NCI-H524 treated with DMSO at 0.1 percent for 48 hours (cell line): Measurements from ENCODE around the gene BMPER.

Experiments
- DNase-seq: peaks from one replicate; lab custom pipeline; 2025; lab: John Stamatoyannopoulos, UW

The BMPER gene

DNA sequence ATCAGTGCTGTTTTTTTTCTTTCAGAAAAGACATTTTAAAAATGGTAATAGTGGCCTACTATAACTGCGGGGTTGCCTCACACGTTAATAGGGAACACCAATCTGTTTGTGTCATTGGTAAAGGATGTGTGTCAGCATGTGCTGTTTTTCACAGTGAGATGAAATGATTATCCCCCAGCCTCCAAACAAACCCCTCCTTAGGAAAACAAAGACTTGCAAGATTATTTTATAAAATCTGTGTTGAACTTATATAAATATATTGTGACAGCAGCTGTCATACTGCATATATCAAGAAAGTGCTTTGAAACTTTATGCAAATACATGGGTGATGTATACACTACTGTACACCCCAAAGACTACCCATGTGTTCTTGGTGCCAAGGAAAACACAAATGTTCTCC lies 125.8 kb downstream of the BMPER start:
- DNase-seq, result no peak

DNA sequence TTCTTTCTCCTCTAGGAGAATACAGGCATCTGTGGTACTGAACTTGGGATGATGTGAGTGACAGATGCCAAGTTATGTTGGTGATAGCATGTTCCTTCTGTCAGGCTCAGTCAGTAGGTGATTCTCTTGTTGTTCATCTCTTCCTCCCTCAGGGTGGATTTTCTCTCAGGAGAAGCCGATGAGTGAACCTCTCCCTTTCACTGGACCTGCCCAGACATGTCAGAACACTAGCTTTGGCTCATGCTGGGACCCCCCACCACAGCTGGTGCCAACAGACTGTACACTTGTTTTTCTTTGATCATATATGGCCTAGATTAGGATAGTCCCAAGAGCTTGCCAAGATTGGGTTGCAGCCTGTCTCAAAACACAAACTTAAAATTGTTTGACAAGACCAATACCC lies 129.4 kb downstream of the BMPER start:
- DNase-seq, result no peak

DNA sequence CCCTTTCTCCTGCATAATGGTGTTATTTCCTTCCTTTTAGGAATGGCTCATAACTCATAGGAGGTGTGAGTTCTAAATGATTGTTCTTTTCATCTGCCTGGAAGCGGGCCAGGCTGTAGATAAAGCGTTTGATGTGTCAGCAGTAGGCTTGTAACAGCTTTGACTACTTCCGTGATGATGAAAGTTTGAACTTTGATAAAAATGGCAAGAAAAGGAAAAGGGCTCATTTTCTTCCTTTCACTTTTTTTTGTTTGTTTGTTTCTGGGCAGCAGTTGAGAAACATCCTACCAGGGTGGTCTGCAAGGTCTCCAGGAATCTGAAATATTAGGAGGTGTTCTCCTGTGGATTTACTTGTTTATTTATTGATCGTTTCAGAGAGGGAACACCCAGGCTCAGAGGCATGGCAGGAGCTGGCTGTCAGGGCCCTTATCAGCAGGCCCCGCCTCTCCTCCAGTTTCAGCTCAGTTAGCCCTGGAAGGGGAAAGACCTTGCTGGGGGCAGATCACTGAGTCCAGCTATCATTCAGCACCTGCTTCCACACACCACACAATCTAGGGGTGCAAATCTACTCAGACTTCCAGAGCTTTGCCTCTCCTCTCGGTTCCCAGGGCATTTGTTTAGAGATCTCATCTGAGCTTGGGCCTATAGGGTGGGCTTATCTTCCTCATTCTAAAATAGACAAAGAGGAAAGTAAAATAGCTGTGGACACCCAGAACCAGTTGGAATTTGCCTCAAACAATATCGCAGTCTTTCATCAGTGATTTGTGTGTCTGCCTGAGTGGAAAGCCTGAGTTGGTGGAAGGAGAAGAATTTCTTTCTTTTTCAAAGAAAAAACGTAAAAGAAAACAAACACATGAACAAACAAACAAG lies 130.9 kb downstream of the BMPER start:
- DNase-seq, result no peak

DNA sequence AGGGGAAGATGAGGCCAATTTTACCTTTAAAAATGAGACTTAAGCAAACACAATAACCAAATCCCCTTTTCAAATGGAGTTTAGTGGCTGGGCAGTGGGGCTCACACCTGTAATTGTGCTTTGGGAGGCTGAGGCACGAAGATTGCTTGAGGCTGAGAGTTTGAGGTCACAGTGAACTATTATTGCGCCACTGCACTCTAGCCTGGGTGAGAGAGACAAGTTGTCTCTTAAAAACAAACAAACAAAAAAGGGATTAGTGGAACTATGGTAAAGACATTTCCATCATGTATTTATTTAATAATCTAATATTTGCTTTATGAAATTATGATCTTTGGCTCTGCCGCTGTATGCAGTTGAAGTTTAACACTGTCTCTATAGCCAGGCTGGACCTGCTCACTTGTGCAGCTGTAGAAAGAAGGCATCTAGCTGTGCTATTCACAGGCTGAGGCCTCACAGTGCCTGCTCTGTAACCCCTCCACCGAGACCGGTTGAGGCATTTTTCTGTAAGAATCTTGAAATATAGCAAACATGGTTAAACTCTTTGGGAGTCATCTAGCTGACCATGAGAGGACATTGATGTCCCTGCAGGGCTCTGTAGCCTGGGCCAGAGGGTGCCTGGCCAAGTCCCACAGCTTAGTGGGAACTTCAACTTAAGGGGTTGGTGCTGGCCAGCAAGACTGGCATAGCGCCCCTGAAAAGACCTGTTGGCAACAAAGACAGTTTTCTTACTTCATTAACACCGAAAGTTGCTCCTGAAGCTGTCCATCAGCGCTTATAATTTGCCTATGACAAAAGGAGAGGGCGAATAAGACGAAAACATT lies 131.8 kb downstream of the BMPER start:
- DNase-seq, result no peak

DNA sequence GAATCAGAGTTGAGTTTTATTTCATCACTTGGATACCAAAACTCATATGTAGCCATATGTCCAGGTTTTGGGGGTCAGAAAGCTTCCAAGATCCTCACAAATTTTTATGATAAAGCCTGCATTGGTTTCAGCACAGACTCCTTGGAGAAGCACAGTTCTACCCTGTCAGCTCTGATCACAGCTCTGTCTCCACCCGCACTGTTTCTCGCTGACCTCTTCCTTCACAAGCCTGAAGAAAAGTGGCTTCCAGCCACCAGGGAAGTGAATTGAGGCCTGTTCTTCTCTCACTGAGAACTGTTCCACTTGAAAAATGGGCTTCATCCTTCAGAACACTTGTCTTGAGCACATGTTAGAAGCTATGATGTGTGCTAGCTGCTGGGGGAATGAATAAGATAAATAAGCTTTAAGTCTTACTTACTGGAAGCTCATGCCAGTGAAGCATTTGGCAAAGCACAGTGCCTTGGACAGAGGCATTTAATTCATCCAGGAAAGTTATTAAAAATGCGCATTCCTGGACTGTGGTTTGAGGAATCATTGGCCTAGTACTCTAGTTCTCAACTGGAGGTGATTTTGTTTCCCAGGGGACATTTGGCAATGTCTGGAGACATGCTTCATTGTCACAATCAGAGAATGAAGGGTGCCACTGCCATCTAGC lies 133.6 kb downstream of the BMPER start:
- no peak for DNase-seq

DNA sequence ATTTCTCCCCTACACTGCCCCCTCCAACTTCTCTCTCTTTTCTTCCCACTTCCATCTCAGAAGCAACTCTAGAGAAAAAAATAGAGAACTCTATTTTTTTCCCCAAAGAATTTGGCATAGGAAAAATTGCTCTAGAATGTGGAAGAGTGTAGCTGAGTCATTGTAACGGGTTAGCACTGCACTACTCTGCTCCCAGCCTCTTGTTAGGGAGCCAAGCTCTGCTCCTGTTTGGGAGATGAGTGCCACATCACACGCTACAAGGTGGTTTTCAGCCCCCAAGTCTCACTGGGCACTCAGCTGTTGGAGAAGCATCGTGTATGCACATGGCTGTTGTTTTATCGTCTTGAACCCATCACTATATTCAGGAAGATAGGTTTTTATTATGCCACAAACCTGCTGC lies 136.4 kb downstream of the BMPER start:
- DNase-seq, result no peak

DNA sequence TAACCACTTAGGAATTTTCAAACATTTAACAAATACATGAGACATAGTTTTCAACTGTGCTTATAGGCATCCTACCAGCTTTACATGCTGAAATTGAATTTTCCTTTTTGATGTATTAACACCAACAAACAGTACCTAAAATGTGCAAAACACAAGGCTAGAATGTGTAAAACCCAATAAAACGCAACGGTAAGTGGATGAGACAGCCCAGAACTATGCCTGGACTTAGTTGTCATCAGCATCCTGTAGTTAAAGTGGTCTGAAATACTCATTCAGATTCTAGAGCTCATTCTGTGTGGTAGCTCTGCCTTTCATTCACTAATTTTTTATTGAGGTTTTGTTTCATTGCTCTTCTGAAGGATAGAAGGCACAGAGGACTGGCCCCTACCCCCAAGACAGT lies 137.1 kb downstream of the BMPER start:
- DNase-seq, result no peak

DNA sequence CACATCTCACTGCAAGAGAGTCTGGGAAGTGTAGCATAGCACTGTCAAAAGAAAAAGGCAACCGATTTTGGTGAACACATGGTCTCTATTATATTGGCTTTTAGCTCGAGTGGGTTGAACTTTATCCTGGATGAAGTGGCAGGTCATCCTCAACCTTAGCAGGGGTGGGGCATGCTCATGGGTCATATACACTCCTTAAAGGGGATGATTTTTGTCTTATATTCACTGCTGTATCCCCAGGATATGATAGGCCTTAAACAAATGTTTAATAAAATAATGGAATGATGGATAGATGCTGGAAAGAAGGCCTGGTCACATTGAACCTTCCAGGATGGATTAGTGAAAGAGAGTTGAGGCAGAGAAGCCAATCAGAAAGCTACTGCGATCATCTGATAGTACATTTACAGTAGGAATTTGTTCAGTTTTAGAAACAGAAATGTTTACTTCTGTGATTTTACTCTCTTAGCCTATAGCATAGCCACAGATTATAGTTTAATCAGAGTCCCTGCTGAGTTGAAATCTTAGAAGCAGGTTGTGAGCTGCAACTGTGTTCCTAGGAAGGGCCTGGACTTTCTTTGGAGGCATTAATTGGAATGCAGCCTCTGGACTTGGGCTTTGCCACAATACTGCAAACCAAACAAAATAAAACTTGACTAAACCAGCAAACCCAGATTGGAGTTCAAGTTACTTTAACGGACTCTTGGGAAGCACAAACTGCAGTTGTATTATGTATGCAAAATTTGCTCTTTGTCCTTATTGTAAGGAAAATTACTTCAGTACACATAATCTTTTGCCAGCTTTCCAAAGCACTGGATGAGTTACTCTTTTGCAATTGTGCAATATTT lies 138.3 kb downstream of the BMPER start:
- no peak for DNase-seq

DNA sequence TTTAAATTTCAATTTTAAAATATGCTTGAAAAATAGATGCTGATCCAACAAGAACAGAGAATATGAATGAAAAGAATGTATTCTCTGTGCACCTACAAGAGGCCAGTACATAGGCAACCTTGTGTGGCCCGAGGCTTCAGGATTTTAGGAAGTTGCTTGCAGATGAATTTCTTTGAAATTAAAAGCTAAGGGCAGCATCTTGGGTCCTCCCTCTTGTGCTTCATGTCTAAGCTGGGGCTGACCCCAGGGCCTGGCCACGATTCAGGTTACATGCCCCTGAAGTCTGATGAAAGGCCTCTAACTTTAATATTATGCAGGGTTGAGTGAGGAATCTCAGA lies 138.9 kb downstream of the BMPER start:
- no peak for DNase-seq

DNA sequence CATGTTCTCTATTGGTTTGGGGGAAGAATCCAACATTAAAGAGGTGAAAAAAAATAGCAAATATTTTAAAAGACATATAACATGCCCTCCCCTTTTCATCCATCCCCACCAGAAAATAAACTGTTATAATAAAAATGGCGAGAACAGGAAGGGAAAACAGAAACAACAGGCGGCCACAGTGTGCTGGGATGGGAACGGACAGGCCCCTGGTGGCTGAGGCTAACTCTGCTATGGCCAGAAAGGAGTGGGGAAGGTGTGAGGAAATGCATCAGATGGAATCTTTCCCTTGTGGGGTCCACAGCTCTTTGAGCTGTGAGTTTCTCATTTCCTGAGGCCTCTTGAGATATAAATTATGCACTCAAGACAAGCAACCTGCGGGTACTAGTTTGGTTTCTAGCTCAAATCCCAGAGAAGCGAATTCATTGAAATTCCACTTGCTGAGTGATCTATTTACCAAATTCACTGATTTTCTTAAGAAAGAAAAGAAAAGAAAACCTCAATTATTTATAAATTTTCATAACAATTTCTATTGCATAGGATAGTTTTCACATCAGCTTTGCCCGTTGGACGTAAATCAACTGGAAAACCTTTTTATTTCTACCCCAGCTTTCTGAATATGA lies 139.5 kb downstream of the BMPER start:
- DNase-seq, result no peak

DNA sequence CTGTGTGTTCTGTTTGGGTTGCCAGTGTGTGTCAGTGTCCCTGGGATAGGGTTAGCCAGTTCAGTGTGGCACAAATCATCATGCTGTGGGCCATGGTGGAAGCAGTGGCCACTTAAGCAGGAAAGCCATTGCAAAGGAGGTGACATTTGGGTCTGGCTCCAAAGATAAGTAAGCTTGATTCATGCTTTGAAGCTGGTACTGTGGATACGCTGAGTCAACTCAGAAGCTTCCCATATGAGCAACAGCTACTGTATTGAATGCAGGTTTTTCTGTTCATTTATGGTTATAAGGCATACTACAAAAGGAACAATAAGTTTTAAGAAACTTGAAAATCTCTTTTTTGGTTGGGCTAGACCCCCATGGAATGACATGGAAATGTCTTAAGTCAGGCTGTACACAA lies 143.1 kb downstream of the BMPER start:
- DNase-seq, result no peak

DNA sequence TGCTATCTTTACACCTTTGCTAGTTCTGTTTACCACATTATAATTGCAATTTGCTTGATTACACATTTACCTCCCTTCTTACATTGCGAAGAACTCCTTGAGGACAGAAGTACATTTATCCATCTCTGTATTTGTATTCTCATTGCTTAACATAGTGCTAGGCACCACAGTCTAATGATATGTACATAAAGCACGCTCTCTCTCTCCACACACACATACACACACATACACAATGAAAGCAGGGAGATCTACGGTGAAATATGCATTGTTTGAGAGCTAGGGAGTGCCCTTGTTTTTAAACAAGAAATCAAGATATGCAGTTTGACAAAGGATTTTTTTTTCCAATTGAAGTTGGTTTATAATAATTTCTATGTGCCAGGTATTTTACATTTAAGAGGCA lies 148.7 kb downstream of the BMPER start:
- no peak for DNase-seq

DNA sequence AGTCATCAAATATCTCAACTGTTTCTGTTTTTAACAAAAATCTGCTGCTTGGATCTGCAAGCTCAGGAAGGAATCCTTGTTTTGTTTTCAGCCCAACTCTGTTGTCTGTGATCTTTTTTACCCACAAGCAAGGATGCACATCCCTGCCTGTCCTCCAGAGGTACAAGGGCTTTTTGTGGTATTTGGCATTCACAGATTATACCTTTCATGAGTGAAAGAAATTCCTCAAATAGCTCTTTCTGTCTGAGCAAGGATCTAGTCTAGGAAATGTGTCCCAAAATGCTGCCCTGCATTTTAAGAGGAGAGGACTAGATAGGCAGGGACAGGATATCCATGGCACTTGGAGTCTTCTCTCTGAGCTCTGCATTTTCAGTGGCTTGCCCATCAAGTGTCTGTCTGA lies 151.8 kb downstream of the BMPER start:
- DNase-seq, result no peak

DNA sequence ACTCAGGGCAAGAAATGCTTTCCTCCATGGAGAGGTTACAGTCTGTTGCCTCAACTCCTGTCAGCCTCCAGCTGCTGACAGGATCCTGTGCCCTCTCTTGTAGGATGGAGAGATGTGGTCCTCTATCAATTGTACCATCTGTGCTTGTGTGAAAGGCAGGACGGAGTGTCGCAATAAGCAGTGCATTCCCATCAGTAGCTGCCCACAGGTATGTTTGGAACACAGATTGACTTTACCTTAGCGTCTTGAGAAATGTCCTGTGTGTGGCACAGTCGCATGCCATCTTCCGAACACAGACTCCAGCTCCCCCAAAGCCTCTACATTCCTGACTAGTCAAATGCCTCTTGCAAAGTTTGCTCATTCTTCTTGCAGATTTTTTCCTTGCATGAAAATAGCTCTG lies 152.6 kb downstream of the BMPER start:
- no peak for DNase-seq

DNA sequence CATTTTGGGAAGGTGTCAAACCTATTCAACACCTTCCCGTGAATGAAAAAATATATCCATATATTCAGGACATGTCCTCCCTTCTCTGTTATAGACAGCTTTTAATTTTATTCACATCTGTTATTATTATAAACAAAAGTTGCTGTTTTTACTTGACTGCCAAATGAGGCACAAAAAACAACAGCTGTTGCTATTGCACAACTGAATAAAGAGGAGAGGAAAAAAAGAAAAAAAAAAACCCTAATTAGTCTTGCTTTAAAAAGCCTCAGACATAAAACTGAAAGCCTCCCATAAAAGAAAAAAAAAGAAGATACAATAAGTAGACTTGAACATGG lies 153.4 kb downstream of the BMPER start:
- DNase-seq, result no peak

DNA sequence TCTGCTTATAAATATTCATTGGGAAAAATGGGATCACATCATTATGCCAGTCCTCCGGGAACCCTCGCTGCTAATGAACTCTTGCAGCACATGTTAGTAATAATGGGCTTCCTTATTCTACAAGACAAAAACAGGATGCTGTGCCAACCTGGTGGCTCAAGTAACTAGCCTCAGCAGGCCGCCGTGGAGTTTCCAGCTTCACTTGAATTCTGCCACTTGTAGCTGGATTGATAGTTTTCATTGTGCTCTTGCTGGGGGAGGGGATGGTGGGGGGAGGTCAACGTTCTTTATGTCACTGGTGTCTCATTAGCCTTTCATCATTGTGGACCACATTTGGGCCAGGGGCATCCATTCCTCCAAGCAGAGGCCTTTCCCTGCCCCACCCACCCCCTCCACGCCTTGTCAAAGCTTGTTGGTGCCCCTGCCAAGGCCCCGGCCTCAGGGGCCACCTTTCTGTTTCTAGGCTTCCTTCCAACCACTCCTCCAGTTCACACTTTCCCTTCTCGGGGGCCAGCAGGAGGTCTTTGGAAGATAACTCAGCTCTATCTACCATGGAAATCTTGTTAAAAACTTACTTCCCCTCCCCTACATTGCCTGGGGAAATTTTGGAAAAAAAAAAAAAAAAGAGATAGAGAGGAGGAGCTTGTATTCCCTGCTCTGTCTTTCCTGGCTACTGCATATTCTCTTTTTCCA lies 153.9 kb downstream of the BMPER start:
- DNase-seq, result no peak

DNA sequence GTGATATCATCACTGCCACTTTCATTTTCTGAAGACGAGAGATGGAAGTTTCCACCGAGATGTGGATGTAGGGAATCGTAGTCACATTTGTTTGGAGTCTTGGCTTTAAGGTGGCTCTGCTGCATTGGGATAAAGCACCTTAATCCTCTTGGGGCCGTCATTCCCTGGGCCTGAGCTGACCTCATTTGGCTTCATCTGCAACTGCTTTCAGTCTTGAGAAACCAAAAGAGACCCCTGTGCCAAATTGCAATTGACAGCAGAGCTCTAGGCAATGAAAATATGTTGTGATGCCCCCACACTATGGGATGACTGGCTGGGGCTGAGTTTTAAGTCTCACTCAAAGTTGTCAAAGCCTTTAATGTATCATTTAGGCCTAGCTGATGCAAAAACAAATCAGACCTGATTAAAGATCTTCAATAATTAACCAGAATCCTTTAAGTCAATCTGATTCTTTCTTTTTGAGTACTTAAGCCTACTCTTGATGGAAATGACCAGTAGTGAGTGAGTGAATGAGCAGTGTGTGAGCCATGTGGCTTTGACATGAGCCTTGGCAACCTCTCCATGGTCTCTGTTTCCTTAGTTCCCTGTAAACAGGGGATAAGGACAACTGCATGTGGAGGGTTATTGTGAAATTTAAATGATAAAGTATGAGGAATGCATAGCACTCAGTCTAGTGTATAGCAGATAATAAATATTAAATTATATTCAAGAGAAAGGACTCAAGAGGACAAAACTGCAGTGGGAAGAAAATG lies 155.0 kb downstream of the BMPER start:
- no peak for DNase-seq

DNA sequence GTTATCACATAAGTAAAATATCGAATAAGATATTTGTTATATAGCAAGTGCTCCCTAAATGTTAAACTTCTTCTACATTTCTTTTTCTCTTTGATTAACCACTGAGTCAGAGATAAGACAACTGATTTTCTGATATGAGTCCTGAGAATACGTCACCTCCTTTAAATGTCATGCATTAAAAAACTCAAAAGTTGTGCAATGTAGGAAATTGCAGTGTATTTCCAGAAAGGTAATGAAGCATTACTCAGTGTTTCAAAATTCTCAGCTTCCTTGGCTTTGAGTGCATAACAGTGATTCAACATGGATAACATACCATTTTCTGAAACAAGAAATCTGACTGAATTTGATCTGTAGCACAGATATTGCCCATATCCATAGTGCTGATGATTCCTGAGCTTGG lies 155.8 kb downstream of the BMPER start:
- no peak for DNase-seq

DNA sequence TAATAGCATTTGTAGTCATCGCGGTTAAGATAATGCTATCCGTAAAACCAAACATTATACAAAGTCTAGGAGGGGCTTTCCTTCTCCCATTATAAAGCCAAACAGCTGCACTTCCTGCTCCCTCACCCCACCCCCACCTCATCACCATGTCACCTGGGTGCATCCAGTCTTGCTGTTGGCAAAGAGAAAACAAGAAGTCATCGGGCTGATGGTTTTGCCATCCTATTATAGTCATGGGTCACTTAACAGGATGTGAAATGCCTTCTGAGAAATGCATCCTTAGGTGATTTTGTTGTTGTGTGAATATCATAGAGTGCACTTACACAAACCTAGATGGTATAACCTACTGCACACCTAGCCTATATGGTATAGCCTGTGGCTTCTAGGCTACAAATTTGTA lies 157.0 kb downstream of the BMPER start:
- DNase-seq, result no peak

DNA sequence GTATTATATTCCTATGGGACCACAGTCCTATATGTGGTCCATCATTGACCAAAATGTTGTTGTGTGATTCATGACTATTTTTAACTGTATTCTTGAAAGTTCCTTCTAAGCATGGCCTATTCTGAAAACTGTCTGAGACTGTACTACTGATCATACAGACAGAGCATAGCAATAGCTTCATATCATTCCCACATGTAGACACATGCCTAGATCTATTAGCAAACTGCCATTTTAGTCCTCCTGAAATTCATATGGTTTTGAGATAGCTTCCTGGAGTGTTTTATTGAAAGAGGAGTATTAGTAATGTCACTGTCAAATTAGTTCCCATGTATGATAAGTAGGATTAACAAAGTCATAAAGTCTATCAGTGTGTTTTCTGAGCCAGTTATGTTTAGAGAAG lies 157.5 kb downstream of the BMPER start:
- no peak for DNase-seq
